HEK293 (cell line): Measurements from ENCODE around the gene CDK16.

Experiments used
- CTCF ChIA-PET: fragments of 350-600 bp; formaldehyde crosslinking; extraction: SDS; loops from one replicate; lab custom pipeline; 2021; ENCODE audit warnings: antibody characterized with exemption; lab: Yijun Ruan, JAX
- POLR2A ChIA-PET: fragments of 300-600 bp; formaldehyde crosslinking; extraction: SDS; loops from one replicate; lab custom pipeline; 2020; ENCODE audit warnings: antibody characterized with exemption, inconsistent platforms; lab: Yijun Ruan, JAX
- H3K27ac ChIP-seq: fragments of 200-500 bp; sonication (Bioruptor generic); 2 replicates; pipeline ENCODE4 v1.5.1; 2014; ENCODE audit warnings: low read depth, low read length, control low read depth, inconsistent platforms; ENCODE audit errors: extremely low read depth
- H3K36me3 ChIP-seq, 2 experiments: fragments of 200-500 bp in 1 of 2; sonication (Bioruptor generic) in 1 of 2; 1 replicate in 1 of 2; 2 replicates in 1 of 2; pipeline ENCODE4 v1.5.1; 2014 to 2017; ENCODE audit warnings: inconsistent platforms in 2 of 2, low read length in 2 of 2; ENCODE audit not compliant: control insufficient read depth in 2 of 2, insufficient read depth in 1 of 2
- H3K4me1 ChIP-seq: fragments of 200-500 bp; sonication (Bioruptor generic); 2 replicates; pipeline ENCODE4 v1.5.1; 2014; ENCODE audit warnings: mild to moderate bottlenecking, low read length, inconsistent platforms; ENCODE audit not compliant: control insufficient read depth, insufficient read depth
- H3K4me3 ChIP-seq: 2 replicates; pipeline ENCODE4 v1.5.1; 2011; ENCODE audit warnings: low read depth, mild to moderate bottlenecking, control low read depth, low read length, moderate library complexity
- H3K9me3 ChIP-seq: fragments of 200-500 bp; sonication (Bioruptor generic); 2 replicates; pipeline ENCODE4 v1.5.1; 2014; ENCODE audit warnings: low read depth, low read length, inconsistent platforms; ENCODE audit not compliant: control insufficient read depth, insufficient read depth
- KLF1 ChIP-seq: fragments of 450-650 bp; formaldehyde crosslinking; IDR thresholded peaks from 2 replicates; pipeline ENCODE4 v1.5.1; 2016; ENCODE audit warnings: missing biosample characterization, missing genetic modification characterization
- SETDB1 ChIP-seq: IDR thresholded peaks from one replicate; pipeline ENCODE4 v1.6.1; 2017; ENCODE audit warnings: mild to moderate bottlenecking, low read length, moderate library complexity, mixed read lengths; ENCODE audit not compliant: insufficient read length
- TSHZ1 ChIP-seq: fragments of 450-650 bp; formaldehyde crosslinking; IDR thresholded peaks from 2 replicates; pipeline ENCODE4 v1.5.1; 2016; ENCODE audit warnings: missing biosample characterization, missing genetic modification characterization, borderline replicate concordance
- YY1 ChIP-seq: fragments of 450-650 bp; formaldehyde crosslinking; IDR thresholded peaks from 2 replicates; pipeline ENCODE4 v1.5.1; 2018; ENCODE audit warnings: missing biosample characterization, missing genetic modification characterization
- ZBTB26 ChIP-seq: fragments of 450-650 bp; formaldehyde crosslinking; optimal IDR thresholded peaks from 2 replicates; pipeline ENCODE3; 2016; ENCODE audit warnings: missing biosample characterization, mild to moderate bottlenecking, missing genetic modification characterization
- ZIC2 ChIP-seq: fragments of 450-650 bp; formaldehyde crosslinking; IDR thresholded peaks from 2 replicates; pipeline ENCODE4 v1.5.1; 2016; ENCODE audit warnings: missing biosample characterization, missing genetic modification characterization
- ZNF121 ChIP-seq: fragments of 450-650 bp; formaldehyde crosslinking; IDR thresholded peaks from 2 replicates; pipeline ENCODE4 v1.5.1; 2016; ENCODE audit warnings: missing biosample characterization, missing genetic modification characterization
- ZNF175 ChIP-seq: fragments of 450-650 bp; formaldehyde crosslinking; IDR thresholded peaks from 2 replicates; pipeline ENCODE4 v1.5.1; 2016; ENCODE audit warnings: missing biosample characterization, missing genetic modification characterization
- ZNF391 ChIP-seq: fragments of 450-650 bp; formaldehyde crosslinking; IDR thresholded peaks from 2 replicates; pipeline ENCODE4 v1.5.1; 2016; ENCODE audit warnings: low read depth, missing biosample characterization, missing genetic modification characterization, borderline replicate concordance
- ZNF433 ChIP-seq: fragments of 450-650 bp; formaldehyde crosslinking; IDR thresholded peaks from 2 replicates; pipeline ENCODE4 v1.5.1; 2016; ENCODE audit warnings: missing biosample characterization, missing genetic modification characterization, low read depth
- ZNF544 ChIP-seq: fragments of 450-650 bp; formaldehyde crosslinking; IDR thresholded peaks from 2 replicates; pipeline ENCODE4 v1.5.0; 2017; ENCODE audit warnings: missing biosample characterization, missing genetic modification characterization
- ZNF561 ChIP-seq: fragments of 450-650 bp; IDR thresholded peaks from 2 replicates; pipeline ENCODE4 v1.5.1; 2018; ENCODE audit warnings: missing biosample characterization, missing genetic modification characterization, borderline replicate concordance
- ZNF645 ChIP-seq: fragments of 450-650 bp; formaldehyde crosslinking; IDR thresholded peaks from 2 replicates; pipeline ENCODE4; 2016; ENCODE audit warnings: missing biosample characterization, missing genetic modification characterization
- ZNF658 ChIP-seq: fragments of 450-650 bp; formaldehyde crosslinking; IDR thresholded peaks from 2 replicates; pipeline ENCODE4; 2016; ENCODE audit warnings: missing biosample characterization, missing genetic modification characterization
- ZNF664 ChIP-seq: fragments of 450-650 bp; formaldehyde crosslinking; IDR thresholded peaks from 2 replicates; pipeline ENCODE4 v1.5.1; 2016; ENCODE audit warnings: missing biosample characterization, missing genetic modification characterization
- ZSCAN4 ChIP-seq: fragments of 450-650 bp; formaldehyde crosslinking; IDR thresholded peaks from 2 replicates; pipeline ENCODE4 v1.5.1; 2017; ENCODE audit warnings: missing biosample characterization, missing genetic modification characterization
- TF ChIP-seq, protein P1 (sequence below): fragments of 450-650 bp; formaldehyde crosslinking; IDR thresholded peaks from 2 replicates; pipeline ENCODE4 v1.5.1; 2016; ENCODE audit warnings: missing biosample characterization, missing genetic modification characterization

CDK16 gene

DNA sequence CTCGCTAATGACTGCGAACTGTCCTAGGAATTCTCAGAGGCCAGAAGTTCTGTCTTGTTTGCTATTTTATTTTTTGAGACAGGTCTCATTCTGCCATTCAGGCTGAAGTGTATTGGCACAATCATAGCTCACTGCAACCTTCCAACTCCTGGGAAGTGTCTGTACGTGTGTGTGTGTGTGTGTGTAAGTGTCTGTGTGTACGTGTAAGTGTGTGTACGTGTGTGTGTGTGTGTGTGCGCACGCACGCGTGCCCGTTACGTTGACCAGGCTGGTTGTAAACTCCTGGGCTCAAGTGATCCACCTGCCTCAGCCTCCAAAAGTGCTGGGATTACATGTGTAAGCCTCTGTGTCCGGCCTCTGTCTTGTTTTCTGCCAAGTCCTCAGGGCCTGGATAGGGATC, 10.4 kb upstream of the CDK16 start:
- Histone ChIP-seq H3K36me3 (peaks cover 88 to 100% of the 10 kb centered on the region in 2 experiments), H3K9me3 (no peaks in the 10 kb centered on the region), H3K27ac (no peak overlapping the region), H3K4me3 (no peak overlapping the region), H3K4me1 (no peaks in the 10 kb centered on the region)
- CTCF ChIA-PET = interaction anchor here (1.6 kb wide), 1 partner anchor 19 kb away, joined by 6 read pairs; no protein-coding TSS in a partner anchor
- TF ChIP-seq SETDB1 (no peak), ZSCAN4 (peak; percentile 93)
- POLR2A ChIA-PET = no interaction called here

DNA sequence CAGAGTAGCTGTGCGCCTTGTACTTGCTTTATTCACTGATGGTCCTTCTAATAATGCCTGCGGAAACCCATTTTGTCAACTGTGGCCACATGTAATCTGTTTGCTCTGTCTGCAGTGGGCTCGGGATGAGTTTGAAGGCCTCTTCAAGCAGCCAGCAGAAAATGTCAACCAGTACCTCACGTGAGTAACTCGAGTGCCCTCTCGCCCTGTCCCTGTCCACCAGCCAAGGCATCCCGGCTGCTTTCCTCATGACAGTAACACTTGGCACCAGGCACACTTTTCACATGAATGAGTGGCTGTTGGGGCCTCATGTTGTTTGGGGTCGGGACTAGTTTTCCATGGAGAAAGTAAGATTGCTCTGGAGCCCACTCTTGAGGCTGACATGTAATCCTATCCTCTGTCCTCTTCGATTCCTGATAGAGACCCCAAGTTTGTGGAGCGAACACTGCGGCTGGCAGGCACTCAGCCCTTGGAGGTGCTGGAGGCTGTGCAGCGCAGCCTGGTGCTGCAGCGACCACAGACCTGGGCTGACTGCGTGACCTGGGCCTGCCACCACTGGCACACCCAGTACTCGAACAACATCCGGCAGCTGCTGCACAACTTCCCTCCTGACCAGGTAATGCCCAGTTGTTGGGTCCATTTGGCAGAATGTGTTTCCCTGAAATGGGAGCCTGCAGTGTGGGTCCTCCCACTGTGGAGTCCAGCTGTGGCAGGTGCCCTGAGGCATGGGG, 8.8 kb upstream of the CDK16 start:
- no peak overlapping the region for H3K27ac ChIP-seq
- POLR2A ChIA-PET = no interaction called here
- CTCF ChIA-PET = no interaction called here
- peaks cover 94 to 100% of the 10 kb centered on the region in 2 experiments for H3K36me3 ChIP-seq
- H3K4me3 ChIP-seq = no peak overlapping the region
- no peak for TF ChIP-seq ZBTB26 (tag by site-specific recombination)
- no peak for TF ChIP-seq ZNF175 (tag by site-specific recombination)
- no peak for TF ChIP-seq ZIC2 (tag by site-specific recombination)
- TF ChIP-seq ZNF561 = no peak
- no peak for TF ChIP-seq ZNF544 (tag by site-specific recombination)
- no peak for TF ChIP-seq TSHZ1 (tag by site-specific recombination)
- TF ChIP-seq ZNF658 (tag by site-specific recombination) = no peak
- TF ChIP-seq ZNF391 (tag by site-specific recombination) = no peak
- TF ChIP-seq ZNF645 (tag by site-specific recombination) = no peak
- no peak for TF ChIP-seq YY1 (tag by site-specific recombination)
- no peak for TF ChIP-seq KLF1
- no peak for TF ChIP-seq ZNF121 (tag by site-specific recombination)
- no peak for TF ChIP-seq ZNF433 (tag by site-specific recombination)
- TF ChIP-seq, protein P1, sequence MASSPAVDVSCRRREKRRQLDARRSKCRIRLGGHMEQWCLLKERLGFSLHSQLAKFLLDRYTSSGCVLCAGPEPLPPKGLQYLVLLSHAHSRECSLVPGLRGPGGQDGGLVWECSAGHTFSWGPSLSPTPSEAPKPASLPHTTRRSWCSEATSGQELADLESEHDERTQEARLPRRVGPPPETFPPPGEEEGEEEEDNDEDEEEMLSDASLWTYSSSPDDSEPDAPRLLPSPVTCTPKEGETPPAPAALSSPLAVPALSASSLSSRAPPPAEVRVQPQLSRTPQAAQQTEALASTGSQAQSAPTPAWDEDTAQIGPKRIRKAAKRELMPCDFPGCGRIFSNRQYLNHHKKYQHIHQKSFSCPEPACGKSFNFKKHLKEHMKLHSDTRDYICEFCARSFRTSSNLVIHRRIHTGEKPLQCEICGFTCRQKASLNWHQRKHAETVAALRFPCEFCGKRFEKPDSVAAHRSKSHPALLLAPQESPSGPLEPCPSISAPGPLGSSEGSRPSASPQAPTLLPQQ (tag by site-specific recombination) = no peak
- TF ChIP-seq ZNF664 (tag by site-specific recombination) = no peak
- no peaks in the 10 kb centered on the region for H3K9me3 ChIP-seq
- no peaks in the 10 kb centered on the region for H3K4me1 ChIP-seq
